H1 (cell line): Measurements from ENCODE around the gene CTDP1. TPM values are rescaled to one million over a fixed set of nuclear protein-coding genes. Genes with fewer than 3 reads are reported as not detected.

Source experiments
- BCL11A ChIP-seq, 2 experiments: IDR thresholded peaks; one replicate each; pipeline ENCODE4 v1.6.1; 2011; ENCODE audit warnings: low read depth in 2 of 2, low read length in 2 of 2, mild to moderate bottlenecking in 2 of 2
- CREB1 ChIP-seq: IDR thresholded peaks from 2 replicates; pipeline ENCODE4 v1.6.1; 2012; ENCODE audit warnings: inconsistent platforms
- JUN ChIP-seq: IDR thresholded peaks from 2 replicates; pipeline ENCODE4 v1.6.1; 2011; ENCODE audit warnings: low read depth, mild to moderate bottlenecking, improper control_type of control experiment, low read length
- JUND ChIP-seq: IDR thresholded peaks from 2 replicates; pipeline ENCODE4 v1.6.1; 2011; ENCODE audit warnings: mild to moderate bottlenecking, improper control_type of control experiment, low read length
- POU5F1 ChIP-seq: IDR thresholded peaks from 2 replicates; pipeline ENCODE4 v1.6.1; 2011; ENCODE audit warnings: low read depth, mild to moderate bottlenecking, low read length, moderate library complexity
- polyA plus RNA-seq, 7 experiments: library from polyadenylated mRNA; depleted of rRNA in 3 of 7; stranded (reverse) in 5 of 7; unstranded in 2 of 7; fragments of >200 nt in 5 of 7; fragments of 200-250 nt in 2 of 7; gene quantifications; 1 replicate in 5 of 7; 2 replicates in 1 of 7; 4 replicates in 1 of 7; pipeline versions ENCODE4 v1.2.1 to v1.2.3, GENCODE V29; 2011 to 2013; ENCODE audit warnings: missing spikeins in 2 of 7, mixed read lengths in 2 of 7
- total RNA-seq: library from RNA; stranded (reverse); fragmentation: NEBNext Ultra II Directional; extraction: Animal tissue kit (Norgen Biotek cat#: 25700); gene quantifications from 2 replicates; pipeline ENCODE4 v1.2.1, GENCODE V29; 2021

Gene CTDP1
- total and polyA plus RNA-seq, 2 of the 8 experiments (the other 6 are each of a cell fraction or from before 2014, with no cell fraction given) = 16.6 to 37.0 TPM

GRCh38 chr18:79690586-79691482 is 11.2 kb downstream of the CTDP1 start (continued):
- TF ChIP-seq BCL11A (IDR thresholded peaks at IDR 0.05; ENCODE audit: low read depth in 2 of 2, low read length in 2 of 2) (no peak), CREB1 (no peak), POU5F1 (no peak), JUN (no peak), JUND (no peak)
